GM12801 (cell line): Measurements from ENCODE around the gene WDR72.

Source experiments
- TF ChIP-seq, protein P1 (sequence below): IDR thresholded peaks from one replicate; pipeline ENCODE4 v1.5.1; 2011; ENCODE audit warnings: control low read depth; ENCODE audit not compliant: insufficient read length; ENCODE audit errors: extremely low read depth

Gene WDR72

DNA sequence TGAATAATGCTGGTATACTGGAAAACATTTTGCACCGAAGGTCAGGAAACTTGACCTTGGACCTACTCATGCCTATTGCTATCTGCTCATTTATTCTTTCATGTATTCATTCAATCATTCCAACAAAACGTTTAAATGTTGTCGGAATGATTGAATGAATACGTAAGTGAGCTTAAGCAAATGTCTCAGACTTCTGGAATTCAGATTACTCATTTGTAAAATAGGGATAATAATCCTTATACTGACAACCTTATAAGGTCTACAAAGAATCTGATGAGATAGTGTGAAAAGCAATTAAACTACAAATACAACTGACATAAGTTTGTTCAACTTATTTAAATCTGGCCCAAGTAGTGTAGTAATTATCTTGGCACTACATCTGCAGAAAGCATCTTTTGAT lies 288.7 kb downstream of the WDR72 start:
- TF ChIP-seq, protein P1, sequence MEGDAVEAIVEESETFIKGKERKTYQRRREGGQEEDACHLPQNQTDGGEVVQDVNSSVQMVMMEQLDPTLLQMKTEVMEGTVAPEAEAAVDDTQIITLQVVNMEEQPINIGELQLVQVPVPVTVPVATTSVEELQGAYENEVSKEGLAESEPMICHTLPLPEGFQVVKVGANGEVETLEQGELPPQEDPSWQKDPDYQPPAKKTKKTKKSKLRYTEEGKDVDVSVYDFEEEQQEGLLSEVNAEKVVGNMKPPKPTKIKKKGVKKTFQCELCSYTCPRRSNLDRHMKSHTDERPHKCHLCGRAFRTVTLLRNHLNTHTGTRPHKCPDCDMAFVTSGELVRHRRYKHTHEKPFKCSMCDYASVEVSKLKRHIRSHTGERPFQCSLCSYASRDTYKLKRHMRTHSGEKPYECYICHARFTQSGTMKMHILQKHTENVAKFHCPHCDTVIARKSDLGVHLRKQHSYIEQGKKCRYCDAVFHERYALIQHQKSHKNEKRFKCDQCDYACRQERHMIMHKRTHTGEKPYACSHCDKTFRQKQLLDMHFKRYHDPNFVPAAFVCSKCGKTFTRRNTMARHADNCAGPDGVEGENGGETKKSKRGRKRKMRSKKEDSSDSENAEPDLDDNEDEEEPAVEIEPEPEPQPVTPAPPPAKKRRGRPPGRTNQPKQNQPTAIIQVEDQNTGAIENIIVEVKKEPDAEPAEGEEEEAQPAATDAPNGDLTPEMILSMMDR, result no peak

DNA sequence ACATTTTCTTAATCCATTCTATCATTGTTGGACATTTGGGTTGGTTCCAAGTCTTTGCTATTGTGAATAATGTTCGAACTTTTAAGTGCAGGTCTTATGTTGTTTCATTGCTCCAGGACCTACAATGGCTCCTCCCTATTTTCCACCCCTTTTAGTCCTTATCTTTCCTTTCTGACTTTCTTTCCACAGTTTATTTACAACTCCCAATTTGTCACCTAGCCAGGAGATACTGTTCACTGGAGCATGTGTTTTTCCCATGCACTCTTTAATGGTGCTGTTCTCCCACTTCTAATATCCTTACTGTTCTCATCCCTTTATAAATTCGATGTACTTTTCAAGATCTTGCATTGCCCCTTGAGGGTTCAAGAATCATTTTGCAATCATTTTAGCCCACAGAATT lies 290.0 kb downstream of the WDR72 start:
- TF ChIP-seq, protein P1, result no peak
